ENCODE results near the gene ERN1.

Gene ERN1

GRCh38 chr17:64117981-64118979 is 11.7 kb downstream of the ERN1 start:
- DNase-seq, result peak in 3 of 10 donors; percentile 5 to 18 (median 16)
- intact Hi-C loops (cut with DNase I), result no loop called here

GRCh38 chr17:64115822-64116534 is 14.0 kb downstream of the ERN1 start:
- intact Hi-C loops (cut with DNase I), result no loop called here
- DNase-seq, result no peak

GRCh38 chr17:64115043-64115698 is 14.8 kb downstream of the ERN1 start:
- intact Hi-C loops (cut with DNase I), result no loop called here
- DNase-seq, result no peak

- intact Hi-C loops (cut with DNase I), result no loop called here
Observed at GRCh38 chr17:64113006-64113405, 16.9 kb downstream of the ERN1 start.

DNA sequence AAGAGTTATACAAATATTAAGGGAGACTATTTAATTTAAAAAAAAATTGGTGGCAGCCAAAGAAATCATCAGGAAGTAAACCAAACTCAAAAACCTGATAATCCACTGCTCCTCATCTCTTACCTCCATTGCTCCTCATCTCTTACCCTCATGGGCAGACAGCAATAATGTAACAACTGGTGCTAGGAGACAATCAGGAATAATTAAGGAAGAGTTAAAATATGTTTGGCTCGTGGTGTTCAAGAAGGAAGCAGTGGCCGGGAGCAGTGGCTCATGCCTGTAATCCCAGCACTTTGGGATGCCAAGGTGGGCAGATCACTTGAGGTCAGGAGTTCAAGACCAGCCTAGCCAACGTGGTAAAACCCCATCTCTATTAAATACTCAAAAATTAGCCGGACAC is 18.1 kb downstream of the ERN1 start:
- no peak for DNase-seq
- intact Hi-C loops (cut with DNase I), result no loop called here

More at GRCh38 chr17:64113006-64113405, 16.9 kb downstream of the ERN1 start:
- DNase-seq, result no peak

DNA sequence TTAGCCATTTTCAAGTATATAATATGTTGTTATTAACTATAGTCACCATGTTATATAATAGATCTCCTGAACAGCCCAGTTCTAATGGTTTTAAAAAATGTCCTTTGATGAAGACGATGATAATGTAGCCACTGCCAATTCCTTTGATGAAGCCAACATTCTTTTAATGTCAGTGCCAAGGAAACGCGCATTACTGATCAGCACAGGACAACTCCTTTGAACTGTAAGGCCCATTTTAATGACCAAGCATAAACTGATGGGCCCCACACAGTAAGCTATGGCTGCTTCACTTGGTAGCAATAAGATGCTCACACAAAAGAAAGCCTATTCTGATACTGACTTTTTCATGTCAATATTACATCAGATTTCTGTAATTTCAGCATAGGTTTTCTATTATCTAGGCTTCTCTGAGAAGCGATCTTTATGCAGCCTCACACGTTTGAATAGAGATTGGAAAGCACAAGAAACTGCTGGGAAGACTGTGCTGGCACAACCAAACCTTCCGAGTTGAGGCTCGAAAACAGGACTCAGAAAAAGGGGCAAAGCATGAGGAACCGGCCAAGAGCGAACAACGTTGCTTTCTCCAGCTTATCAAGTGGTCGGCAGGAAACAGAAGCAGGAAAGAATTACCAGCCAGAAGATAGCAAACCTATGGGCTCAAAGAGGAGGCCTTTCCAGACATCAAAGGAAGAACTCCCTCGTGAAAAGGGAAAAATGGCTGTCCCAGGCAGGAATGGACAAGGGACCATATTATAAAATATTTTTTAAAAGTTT is 19.4 kb downstream of the ERN1 start:
- intact Hi-C loops (cut with DNase I), result no loop called here
- no peak for DNase-seq

- intact Hi-C loops (cut with DNase I), result no loop called here
Observed at GRCh38 chr17:64109400-64109799, 20.5 kb downstream of the ERN1 start.

GRCh38 chr17:64107500-64108236 is 22.3 kb downstream of the ERN1 start:
- intact Hi-C loops (cut with DNase I), result no loop called here
- no peak for DNase-seq

More at GRCh38 chr17:64109400-64109799, 20.5 kb downstream of the ERN1 start:
- DNase-seq, result no peak

GRCh38 chr17:64106918-64107317 is 23.0 kb downstream of the ERN1 start:
- intact Hi-C loops (cut with DNase I), result no loop called here
- no peak for DNase-seq

DNA sequence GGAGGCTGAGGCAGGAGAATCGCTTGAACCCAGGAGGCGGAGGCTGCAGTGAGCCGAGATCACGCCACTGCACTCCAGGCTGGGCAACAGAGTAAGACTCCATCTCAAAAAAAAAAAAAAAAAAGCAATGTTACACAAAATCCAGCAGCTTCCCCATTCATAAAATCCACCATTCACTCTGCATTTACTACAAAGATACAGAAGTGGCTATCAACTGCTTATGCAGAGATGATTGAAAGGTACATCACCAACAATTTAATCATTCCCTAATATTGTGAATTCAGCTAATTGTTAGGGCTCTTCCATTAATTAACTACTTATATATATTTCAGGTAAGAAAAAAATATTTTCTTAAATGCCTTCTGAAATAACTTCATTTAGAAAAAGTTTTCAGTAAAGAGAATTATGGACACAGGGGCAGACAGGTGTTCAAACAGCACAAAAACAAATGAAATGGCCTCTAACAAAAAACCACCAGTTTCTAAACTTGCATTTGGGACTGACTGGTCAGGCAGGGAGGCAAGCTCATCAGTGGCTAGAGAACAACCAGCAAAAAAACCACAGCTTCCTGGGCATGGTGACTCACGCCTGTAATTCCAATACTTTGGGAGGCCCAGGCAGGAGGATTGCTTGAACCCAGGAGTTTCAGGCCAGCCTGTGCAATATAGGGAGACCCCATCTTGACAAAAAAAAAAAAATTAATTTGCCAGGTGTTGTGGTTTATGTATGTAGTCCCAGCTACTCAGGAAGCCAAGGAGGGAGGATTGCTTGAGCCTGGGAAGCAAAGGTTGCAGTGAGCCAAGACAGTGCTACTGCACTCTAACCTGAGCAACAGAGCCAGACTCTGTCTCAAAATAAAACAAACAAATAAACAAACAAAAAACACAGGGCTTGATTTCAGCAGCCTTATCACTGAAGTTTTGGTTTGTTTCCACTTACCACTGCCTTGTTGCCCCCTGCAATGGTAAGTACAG is 26.3 kb downstream of the ERN1 start:
- no peak for DNase-seq
- intact Hi-C loops (cut with DNase I), result no loop called here

GRCh38 chr17:64102627-64103390 is 27.1 kb downstream of the ERN1 start:
- DNase-seq, result no peak
- intact Hi-C loops (cut with DNase I), result no loop called here

- no peak for DNase-seq
- intact Hi-C loops (cut with DNase I), result no loop called here
Observed at GRCh38 chr17:64099543-64099942, 30.4 kb downstream of the ERN1 start.

GRCh38 chr17:64097196-64097936 is 32.6 kb downstream of the ERN1 start:
- no peak for DNase-seq
- intact Hi-C loops (cut with DNase I), result no loop called here

DNA sequence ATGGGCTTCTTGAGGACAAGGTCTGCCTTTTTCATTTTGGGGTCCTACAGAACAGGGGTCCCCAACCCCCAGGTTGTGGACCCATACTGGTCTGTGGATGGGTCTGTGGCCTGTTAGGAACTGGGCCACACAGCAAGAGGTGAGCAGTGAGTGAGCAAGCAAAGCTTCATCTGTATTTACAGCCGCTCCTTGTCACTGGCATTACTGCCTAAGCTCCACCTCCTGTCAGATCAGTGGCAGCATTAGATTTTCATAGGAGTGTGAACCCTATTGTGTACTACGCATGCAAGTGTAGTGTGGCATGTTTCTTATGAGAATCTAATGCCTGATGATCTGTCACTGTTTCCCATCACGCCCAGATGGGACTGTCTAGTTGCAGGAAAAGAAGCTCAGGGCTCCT is 33.9 kb downstream of the ERN1 start:
- intact Hi-C loops (cut with DNase I), result no loop called here

DNA sequence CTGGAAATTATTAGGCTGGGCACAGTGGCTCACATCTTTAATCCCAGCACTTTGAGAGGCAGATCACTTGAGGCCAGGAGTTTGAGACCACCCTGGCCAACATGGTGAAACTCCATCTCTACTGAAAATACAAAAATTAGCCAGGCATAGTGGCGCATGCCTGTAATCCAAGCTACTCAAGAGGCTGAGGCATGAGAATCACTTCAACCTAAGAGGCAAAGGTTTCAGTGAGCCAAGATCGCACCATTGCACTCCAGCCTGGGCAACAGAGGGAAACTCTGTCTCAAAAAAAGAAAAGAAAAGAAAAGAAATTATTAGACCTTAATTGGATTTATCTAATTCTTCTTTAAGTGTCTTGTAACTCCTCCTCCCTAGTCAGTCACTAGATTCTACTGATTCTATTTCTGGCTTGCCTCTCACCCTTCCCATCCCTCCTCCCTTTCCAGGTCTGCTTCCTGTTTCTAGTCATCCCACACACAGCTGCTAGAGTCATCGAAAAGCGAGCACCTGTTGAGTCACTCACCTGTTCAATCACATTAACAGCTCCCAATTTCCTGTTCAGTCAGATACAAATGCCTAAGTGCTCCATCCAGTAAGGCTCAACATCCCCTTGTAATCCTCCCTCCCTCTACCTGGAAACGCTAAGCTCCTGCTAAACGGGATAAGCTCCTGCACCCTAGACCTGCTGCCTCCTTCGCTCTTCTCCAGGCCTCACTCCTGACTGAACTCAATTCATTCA is 34.6 kb downstream of the ERN1 start:
- DNase-seq, result no peak
- intact Hi-C loops (cut with DNase I), result no loop called here

More for the DNA sequence above, 33.9 kb downstream of the ERN1 start:
- no peak for DNase-seq

DNA sequence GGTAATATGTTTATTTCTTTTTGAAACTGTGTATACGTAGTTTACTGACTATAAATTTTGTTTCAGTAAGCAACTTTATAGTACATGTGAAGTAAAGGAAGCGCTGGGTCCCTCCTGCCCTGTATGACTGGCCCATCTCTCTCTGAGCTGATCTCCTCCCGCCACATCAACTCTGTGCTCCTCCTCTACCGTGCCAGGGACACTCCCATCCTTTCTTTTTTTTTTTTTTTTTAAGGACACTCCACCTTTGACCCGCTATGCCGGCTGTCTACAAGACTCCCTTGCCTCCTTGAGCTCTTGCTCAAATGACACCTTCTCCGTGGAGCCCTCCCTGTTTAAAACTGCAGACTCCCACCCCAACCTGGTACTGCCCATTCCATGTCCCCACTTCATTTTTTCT is 35.5 kb downstream of the ERN1 start:
- intact Hi-C loops (cut with DNase I), result no loop called here
- no peak for DNase-seq
